Gastrocnemius medialis (tissue), 4 donors: ENCODE results near the gene ARL16. TPM values are rescaled to one million over a fixed set of nuclear protein-coding genes. Genes with fewer than 3 reads are reported as not detected.

Experiments
- ATAC-seq, 2 donors: fragments of 150-250 bp; one replicate each; pipeline ENCODE4 v1.9.1; 2016
- DNase-seq, 2 donors: peaks; one replicate each; pipeline ENCODE4 v3.0.0-alpha.2; 2019
- H3K27ac ChIP-seq, 4 donors: fragments of 200-600 bp; sonication (generic); 1 replicate in 1 of 4; 2 replicates in 3 of 4; pipeline ENCODE4 v1.5.1; 2016 to 2018; ENCODE audit warnings: mild to moderate bottlenecking in 2 of 4, moderate library complexity in 1 of 4
- H3K27me3 ChIP-seq, 3 donors: fragments of 200-600 bp; sonication (generic) in 2 of 3; 1 replicate in 1 of 3; 2 replicates in 2 of 3; pipeline versions ENCODE4 v1.5.1 to v1.6.0; 2016 to 2019; ENCODE audit warnings: mild to moderate bottlenecking in 1 of 3, moderate library complexity in 1 of 3
- H3K36me3 ChIP-seq, 2 donors: fragments of 200-600 bp; sonication (generic) in 1 of 2; one replicate each; pipeline ENCODE4 v1.5.1; 2017 to 2018
- H3K4me1 ChIP-seq, 2 donors: fragments of 200-600 bp; sonication (generic) in 1 of 2; one replicate each; pipeline ENCODE4 v1.5.1; 2016 to 2017; ENCODE audit warnings: mild to moderate bottlenecking in 2 of 2
- H3K4me3 ChIP-seq, 4 donors: fragments of 200-600 bp; sonication (generic) in 3 of 4; 1 replicate in 1 of 4; 2 replicates in 3 of 4; pipeline ENCODE4 v1.5.1; 2016 to 2019; ENCODE audit warnings: mild to moderate bottlenecking in 2 of 4
- H3K9me3 ChIP-seq, 3 donors: fragments of 200-600 bp; sonication (generic) in 2 of 3; 1 replicate in 1 of 3; 2 replicates in 2 of 3; pipeline ENCODE4 v1.5.1; 2016 to 2019
- CTCF ChIP-seq, 5 experiments: fragments of 450-650 bp in 3 of 5; fragments of 200-600 bp in 2 of 5; sonication (generic) in 2 of 5; IDR thresholded peaks in 4 of 5; conservative IDR thresholded peaks in 1 of 5; 1 replicate in 4 of 5; 2 replicates in 1 of 5; pipeline ENCODE4 v1.5.1; 2016 to 2019; ENCODE audit warnings: antibody characterized with exemption in 5 of 5, mild to moderate bottlenecking in 3 of 5, moderate library complexity in 3 of 5
- POLR2A ChIP-seq, 2 donors: fragments of 450-650 bp; IDR thresholded peaks; one replicate each; pipeline ENCODE4 v1.6.1; 2017; ENCODE audit warnings: antibody characterized with exemption in 2 of 2, mild to moderate bottlenecking in 2 of 2, moderate library complexity in 2 of 2
- in situ Hi-C, 4 donors: fragments of 200-750 bp; cut with MboI; loops; one replicate each; pipeline versions ENCODE4 v1.15.0 to v1.8.0; 2017; ENCODE audit warnings: low sequenced_read_pairs in 4 of 4
- intact Hi-C: fragments of 100-400 bp; cut with DNase I; formaldehyde crosslinking; loops from one replicate; pipeline ENCODE4 v1.15.1; 2023; ENCODE audit warnings: low total_unique reads
- total RNA-seq, 4 donors: library from RNA; depleted of rRNA; stranded (reverse); fragments of >200 nt; gene quantifications; one replicate each; pipeline versions ENCODE4 v1.1.0 to v1.2.3, GENCODE V29; 2016

Gene ARL16
- total RNA-seq, 4 donors from 2014 or later: 12.9 to 23.6 (median 20.0) TPM

- in situ Hi-C loops: no loop called here
- Histone ChIP-seq H3K4me3 (no peak overlapping the region), H3K4me1 (peaks cover 21 to 26% of the 10 kb centered on the region in 2 donors), H3K9me3 (no peaks in the 10 kb centered on the region), H3K27me3 (no peaks in the 10 kb centered on the region), H3K27ac (no peak overlapping the region), H3K36me3 (no peaks in the 10 kb centered on the region)
- no peak for ATAC-seq
- intact Hi-C loops: no loop called here
- TF ChIP-seq POLR2A (IDR thresholded peaks at IDR 0.05): no peak
- DNase-seq: no peak
These were observed 31.7 kb upstream of the ARL16 start for GRCh38 chr17:81715107-81715871.

GRCh38 chr17:81714412-81715106 lies 31.0 kb upstream of the ARL16 start:
- Histone ChIP-seq H3K36me3 (no peaks in the 10 kb centered on the region), H3K27me3 (no peaks in the 10 kb centered on the region), H3K27ac (no peak overlapping the region), H3K9me3 (no peaks in the 10 kb centered on the region), H3K4me3 (no peak overlapping the region), H3K4me1 (peaks cover 23 to 31% of the 10 kb centered on the region in 2 donors)
- TF ChIP-seq CTCF (IDR thresholded peaks at IDR 0.05 in 4 of 5, conservative IDR thresholded peaks at IDR 0.05 in 1 of 5) (no peak), POLR2A (IDR thresholded peaks at IDR 0.05) (no peak)
- DNase-seq: no peak
- ATAC-seq: no peak
- intact Hi-C loops: loop anchor here (5.0 kb wide), 1 partner anchor 37 kb away; no protein-coding TSS in a partner anchor
- in situ Hi-C loops: no loop called here

- Histone ChIP-seq H3K27me3 (no peaks in the 10 kb centered on the region), H3K9me3 (no peaks in the 10 kb centered on the region), H3K4me1 (peaks cover 23 to 31% of the 10 kb centered on the region in 2 donors), H3K27ac (no peak overlapping the region), H3K4me3 (no peak overlapping the region), H3K36me3 (no peaks in the 10 kb centered on the region)
- intact Hi-C loops (loop anchor here (5.0 kb wide), 1 partner anchor 36 kb away; no protein-coding TSS in a partner anchor), in situ Hi-C loops (no loop called here)
- no peak for ATAC-seq
- no peak for DNase-seq
- no peak for TF ChIP-seq POLR2A (IDR thresholded peaks at IDR 0.05)
- TF ChIP-seq CTCF (IDR thresholded peaks at IDR 0.05 in 4 of 5, conservative IDR thresholded peaks at IDR 0.05 in 1 of 5): no peak
These were observed 30.2 kb upstream of the ARL16 start for GRCh38 chr17:81713556-81714411.

GRCh38 chr17:81713004-81713555 lies 29.5 kb upstream of the ARL16 start:
- ATAC-seq: no peak
- Histone ChIP-seq H3K36me3 (no peaks in the 10 kb centered on the region), H3K9me3 (no peaks in the 10 kb centered on the region), H3K4me1 (peaks cover 23 to 31% of the 10 kb centered on the region in 2 donors), H3K27me3 (no peaks in the 10 kb centered on the region), H3K27ac (no peak overlapping the region), H3K4me3 (peak overlapping the region; percentile 57 to 82 (median 66))
- TF ChIP-seq POLR2A (IDR thresholded peaks at IDR 0.05): no peak
- no peak for TF ChIP-seq CTCF (IDR thresholded peaks at IDR 0.05 in 4 of 5, conservative IDR thresholded peaks at IDR 0.05 in 1 of 5)
- in situ Hi-C loops (no loop called here), intact Hi-C loops (loop anchor here (5.0 kb wide), 1 partner anchor 36 kb away; no protein-coding TSS in a partner anchor)
- DNase-seq: no peak
